NAMALWA (cell line): Measurements from ENCODE around the gene PARD6G.
A peak's percentile ranks its signal among the peaks of the same experiment; 100 is the strongest.

Experiments used
- DNase-seq: peaks from one replicate; pipeline ENCODE4 v3.0.0-alpha.2; 2015; ENCODE audit warnings: low spot score

The PARD6G gene

DNA sequence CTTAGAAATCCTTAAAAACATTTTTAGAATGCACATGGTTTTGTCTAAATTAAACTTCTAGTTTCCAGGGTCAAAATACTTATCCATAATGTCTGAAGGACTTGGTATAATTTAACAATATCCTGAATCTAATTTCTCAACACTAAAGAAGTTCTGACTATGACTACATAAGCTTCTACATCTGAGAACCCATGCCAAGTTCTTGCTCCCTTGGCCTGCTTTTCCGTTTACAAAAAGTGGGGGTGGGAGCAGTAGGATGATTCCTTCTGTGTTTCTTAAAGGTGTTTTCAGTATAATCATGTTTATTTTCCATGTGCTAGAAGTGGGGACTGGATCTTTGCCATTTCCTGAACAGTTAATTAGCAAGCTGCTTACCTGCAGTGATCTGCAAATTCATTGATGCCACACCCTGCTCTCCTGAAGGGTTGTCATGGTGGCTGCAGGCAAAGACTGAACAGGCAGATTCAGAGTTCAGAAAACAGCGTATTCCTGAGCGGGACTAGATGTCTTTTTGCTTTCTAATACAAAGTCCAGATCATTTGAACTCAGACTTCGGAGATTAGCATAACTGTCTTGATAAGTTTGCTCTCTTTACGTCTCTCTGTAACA is 102.0 kb downstream of the PARD6G start:
- no peak for DNase-seq

DNA sequence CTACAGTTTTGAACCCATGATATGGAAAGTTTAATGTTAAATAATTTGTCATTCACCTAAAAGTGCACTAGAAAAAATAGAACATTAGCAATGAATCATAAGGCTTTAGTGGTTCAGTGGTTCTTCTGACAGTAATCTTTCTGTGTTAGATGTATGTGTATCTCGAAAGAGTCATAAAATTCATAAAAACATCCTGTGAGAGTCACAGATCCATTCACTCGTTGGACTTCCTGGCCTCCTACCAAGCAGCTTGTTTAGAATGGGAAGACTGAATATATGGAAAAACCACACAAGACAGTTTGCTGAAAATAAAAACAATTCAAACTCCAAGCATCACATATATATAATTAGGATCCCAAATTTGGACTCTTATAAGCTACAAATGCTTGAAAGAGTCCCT is 103.4 kb downstream of the PARD6G start:
- DNase-seq, result no peak

DNA sequence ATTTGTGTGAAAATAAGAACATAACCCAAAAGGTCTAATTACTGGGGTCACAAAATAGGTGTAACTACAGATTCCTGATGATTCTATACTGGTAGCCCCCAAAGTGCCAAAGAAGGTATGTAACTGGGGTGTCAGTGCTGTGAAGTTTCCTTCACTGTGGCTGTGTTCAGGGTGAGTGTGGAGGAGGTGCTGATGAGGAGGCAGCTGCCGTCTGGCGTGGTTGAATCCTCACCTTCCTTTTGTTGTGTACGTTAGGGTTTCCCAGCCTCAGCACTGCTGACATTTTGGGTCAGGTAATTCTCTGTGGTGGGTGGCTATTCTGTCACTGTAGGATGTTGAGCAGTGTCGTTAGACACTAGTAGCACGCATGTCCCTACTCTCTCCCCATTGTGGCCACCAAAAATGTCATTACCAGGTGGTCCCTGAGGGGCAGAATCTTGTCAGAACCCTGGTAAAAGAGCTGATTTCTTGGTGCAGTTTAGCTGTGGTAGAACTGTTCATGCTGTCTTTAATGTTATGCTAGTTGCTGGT is 106.8 kb downstream of the PARD6G start:
- no peak for DNase-seq

DNA sequence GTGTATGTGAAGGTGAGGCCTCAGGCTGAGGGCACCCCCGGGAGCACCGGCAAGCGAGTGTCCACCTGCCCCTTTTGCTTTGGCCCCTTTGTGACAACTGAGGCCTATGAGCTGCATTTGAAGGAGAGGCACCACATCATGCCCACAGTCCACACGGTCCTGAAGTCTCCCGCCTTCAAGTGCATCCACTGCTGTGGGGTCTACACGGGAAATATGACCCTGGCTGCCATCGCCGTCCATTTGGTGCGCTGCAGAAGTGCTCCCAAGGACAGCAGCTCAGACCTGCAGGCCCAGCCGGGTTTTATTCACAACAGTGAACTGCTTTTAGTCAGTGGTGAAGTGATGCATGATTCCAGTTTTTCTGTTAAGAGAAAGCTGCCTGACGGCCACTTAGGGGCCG is 109.3 kb downstream of the PARD6G start:
- DNase-seq, result no peak

- no peak for DNase-seq
Measured at GRCh38 chr18:80137137-80137536, 110.2 kb downstream of the PARD6G start.

DNA sequence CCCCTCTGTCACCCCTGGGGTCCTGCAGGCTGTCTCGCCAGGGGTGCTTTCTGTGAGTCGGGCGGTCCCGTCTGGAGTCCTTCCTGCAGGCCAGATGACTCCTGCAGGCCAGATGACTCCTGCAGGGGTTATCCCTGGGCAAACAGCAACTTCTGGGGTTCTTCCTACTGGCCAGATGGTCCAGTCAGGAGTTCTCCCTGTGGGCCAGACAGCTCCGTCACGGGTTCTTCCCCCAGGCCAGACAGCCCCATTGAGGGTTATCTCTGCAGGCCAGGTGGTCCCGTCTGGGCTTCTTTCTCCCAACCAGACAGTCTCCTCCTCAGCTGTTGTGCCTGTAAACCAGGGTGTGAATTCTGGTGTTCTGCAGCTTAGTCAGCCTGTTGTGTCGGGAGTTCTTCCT is 110.6 kb downstream of the PARD6G start:
- DNase-seq, result no peak

DNA sequence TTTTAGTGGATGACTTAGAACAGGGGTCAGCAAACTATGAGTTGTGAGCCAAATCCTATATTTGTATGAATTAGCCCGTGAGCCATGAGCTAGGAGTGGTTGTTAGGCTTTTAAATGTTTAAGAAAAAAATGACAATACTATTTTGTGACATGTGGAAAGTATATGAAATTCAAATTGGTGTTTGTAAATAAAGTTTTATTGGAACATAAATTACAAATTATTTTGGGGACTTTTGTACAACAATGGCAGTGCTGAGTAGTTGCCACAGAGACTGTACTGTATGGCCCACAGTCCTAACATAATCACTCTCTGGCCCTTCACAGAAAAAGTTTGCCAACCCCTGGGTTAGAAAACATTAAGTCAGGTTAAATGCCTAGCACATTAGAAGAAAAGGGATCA is 112.2 kb downstream of the PARD6G start:
- DNase-seq, result no peak

GRCh38 chr18:80133124-80133523 is 114.2 kb downstream of the PARD6G start:
- DNase-seq, result no peak

- DNase-seq, result no peak
Measured at GRCh38 chr18:80132180-80132812, 115.0 kb downstream of the PARD6G start.

- no peak for DNase-seq
Measured at GRCh38 chr18:80130555-80130954, 116.8 kb downstream of the PARD6G start.

DNA sequence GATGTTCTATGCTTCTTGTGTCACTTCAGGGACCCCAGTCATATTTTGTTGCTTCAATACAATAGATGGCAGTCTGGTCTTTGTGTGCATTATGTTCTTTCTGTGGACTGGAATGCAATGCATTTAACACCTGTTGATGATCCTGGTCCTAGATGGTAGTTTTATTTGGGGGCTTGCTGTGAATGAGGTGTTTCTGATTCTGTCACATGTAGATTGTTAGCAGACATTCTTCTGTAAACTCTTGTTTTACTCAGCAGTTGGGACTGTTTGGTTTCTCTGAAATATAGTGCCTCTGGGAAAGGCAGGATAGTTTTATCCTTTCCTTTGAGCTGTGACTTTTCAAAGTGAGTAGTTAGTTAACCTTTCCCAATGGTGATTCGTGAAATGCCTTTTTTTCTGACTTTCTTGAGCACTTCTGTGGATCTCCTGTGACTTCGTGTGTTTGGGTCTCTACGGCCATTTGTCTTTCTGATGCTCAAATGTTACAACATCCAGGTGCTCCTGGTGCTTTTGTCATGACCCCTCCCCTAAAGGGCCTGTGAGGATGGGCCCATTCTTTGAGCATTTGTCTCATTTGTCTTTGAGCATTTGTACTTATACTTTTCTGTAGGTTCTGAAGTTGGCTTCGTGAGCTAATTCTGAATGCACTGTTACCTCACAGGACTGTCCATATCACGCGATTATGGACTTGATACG is 117.5 kb downstream of the PARD6G start:
- DNase-seq, result no peak

DNA sequence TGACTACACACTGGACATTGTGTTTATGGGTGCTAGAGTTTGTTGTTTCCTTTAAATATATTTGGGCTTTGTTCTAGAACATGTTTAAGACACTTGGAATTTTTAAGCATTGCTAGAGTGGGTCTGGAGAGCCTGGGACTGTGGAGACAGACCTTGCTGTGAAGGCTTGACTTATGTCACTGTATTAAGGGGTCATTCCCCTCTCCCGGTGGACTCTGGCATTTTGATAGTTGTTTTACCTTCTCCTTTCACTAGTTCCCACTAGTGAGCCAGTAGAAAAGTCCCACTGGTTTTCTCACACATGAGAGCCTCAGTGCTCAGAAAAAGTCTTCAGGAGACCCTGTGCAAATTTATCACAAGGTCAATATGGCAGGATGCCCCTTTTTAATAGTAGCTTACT is 119.7 kb downstream of the PARD6G start:
- no peak for DNase-seq

DNA sequence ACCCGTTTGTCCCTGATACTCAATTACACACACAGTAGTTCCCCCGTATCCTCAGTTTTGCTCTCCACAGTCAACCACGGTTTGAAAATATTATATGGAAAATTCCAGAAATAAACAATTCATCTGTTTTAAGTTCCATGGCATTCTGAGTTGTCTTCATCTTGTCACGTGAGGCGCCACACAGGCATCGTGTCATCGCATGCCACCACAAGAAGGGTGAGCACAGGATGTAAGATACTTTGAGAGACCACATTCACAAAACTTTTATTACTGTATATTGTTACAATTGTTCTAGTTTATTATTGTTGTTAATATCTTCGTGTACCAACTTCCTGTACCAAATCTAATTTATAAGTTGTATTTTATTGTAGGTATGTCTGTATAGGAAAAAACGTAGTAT is 120.5 kb downstream of the PARD6G start:
- no peak for DNase-seq

- DNase-seq, result no peak
Measured at GRCh38 chr18:80124131-80124530, 123.2 kb downstream of the PARD6G start.

DNA sequence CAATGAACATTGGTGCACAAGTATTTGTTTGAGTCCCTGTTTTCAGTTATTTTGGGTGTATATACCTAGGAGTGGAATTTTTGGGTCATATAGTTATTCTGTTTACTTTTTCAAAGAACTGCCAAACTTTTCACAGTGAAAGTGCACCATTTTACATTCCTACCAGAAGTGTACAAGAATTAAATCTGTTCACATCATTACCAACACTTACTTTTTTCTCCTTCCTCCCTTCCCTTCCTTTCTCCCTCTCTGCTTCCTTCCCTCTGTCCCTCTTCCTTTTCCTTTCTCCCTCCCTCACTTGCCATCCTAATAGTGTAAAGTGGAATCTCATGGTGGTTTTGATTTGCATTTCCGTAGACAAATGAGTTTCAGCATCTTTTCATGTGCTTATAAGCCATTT is 126.4 kb downstream of the PARD6G start:
- DNase-seq, result no peak

- DNase-seq, result no peak
Measured at GRCh38 chr18:80119111-80119510, 128.2 kb downstream of the PARD6G start.

- DNase-seq, result no peak
Measured at GRCh38 chr18:80115035-80115434, 132.3 kb downstream of the PARD6G start.

DNA sequence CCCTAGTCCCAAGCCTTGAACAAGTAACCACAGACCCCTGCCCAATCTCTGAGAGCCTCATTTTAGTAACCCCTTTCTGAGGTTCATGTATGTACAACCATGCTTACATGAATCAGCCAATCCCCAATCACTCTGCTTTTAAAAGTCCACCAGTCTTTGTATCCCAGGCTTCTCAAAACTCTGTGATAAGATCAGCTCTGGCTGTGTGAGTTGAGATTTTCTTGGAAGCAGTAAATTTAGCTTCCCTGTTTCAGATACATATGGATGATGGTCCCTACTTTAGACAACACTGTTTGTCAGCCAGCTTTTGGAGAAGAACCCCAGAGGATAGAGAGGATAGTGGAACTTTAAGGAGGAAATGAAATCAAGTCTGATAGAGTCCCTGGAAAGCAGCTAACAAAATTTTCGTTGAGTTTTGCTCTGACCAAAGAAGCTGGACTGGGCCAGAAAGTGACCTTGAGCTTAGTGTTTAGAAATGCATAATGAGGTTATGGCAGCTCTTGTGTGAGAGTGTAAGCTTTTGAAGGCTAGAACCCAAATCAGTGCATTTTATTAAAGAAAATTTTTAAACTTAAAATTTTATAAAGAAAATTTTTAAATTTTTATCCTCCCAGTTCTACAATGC is 134.6 kb downstream of the PARD6G start:
- no peak for DNase-seq

GRCh38 chr18:80109676-80110078 is 137.6 kb downstream of the PARD6G start:
- DNase-seq, result no peak

GRCh38 chr18:80108739-80109675 is 138.3 kb downstream of the PARD6G start, which contains the start of gene ADNP2:
TSS of gene ADNP2 (plus strand) at chr18:80109262. CDS start at chr18:80117543, 8,281 bp downstream.
- peak; percentile 93 for DNase-seq

GRCh38 chr18:80108121-80108536 is 139.2 kb downstream of the PARD6G start:
- DNase-seq, result no peak

GRCh38 chr18:80107426-80107825 is 139.9 kb downstream of the PARD6G start:
- no peak for DNase-seq
